Kidney (tissue), 14 donors: Measurements from ENCODE around the gene ARID5B. TPM values are rescaled to one million over a fixed set of nuclear protein-coding genes. Genes with fewer than 3 reads are reported as not detected.

Source experiments
- DNase-seq, 5 donors: peaks; one replicate each; pipeline ENCODE4 v3.0.0-alpha.2; 2013 to 2020
- FAIRE-seq: peaks from 2 replicates; lab custom pipeline; 2012; peaks lifted over from hg19 to GRCh38; lab: Jason Lieb, UNC
- H3K27ac ChIP-seq, 2 donors: one replicate each; pipeline ENCODE4 v1.7.0; 2013; ENCODE audit warnings: low read depth in 2 of 2, low read length in 2 of 2, inconsistent platforms in 1 of 2
- H3K27me3 ChIP-seq: one replicate; pipeline ENCODE4 v1.7.1; 2013; ENCODE audit warnings: low read length, inconsistent platforms; ENCODE audit not compliant: control insufficient read depth, insufficient read depth
- H3K36me3 ChIP-seq, 3 donors: one replicate each; pipeline versions ENCODE4 v1.7.0 to v1.7.1; 2013; ENCODE audit warnings: low read length in 3 of 3, control low read depth in 1 of 3, inconsistent platforms in 1 of 3; ENCODE audit not compliant: insufficient read depth in 3 of 3, control insufficient read depth in 2 of 3
- H3K4me1 ChIP-seq, 3 donors: one replicate each; pipeline versions ENCODE4 v1.7.0 to v1.7.1; 2013; ENCODE audit warnings: low read length in 3 of 3, inconsistent platforms in 1 of 3, low read depth in 1 of 3; ENCODE audit not compliant: control insufficient read depth in 2 of 3, insufficient read depth in 2 of 3
- H3K4me3 ChIP-seq, 3 donors: one replicate each; pipeline versions ENCODE4 v1.7.0 to v1.8.1; 2013; ENCODE audit warnings: low read length in 3 of 3, control low read depth in 1 of 3, inconsistent platforms in 1 of 3
- H3K9ac ChIP-seq, 3 donors: one replicate each; pipeline versions ENCODE4 v1.7.0 to v1.7.1; 2013; ENCODE audit warnings: low read length in 3 of 3, control low read depth in 1 of 3, inconsistent platforms in 1 of 3
- H3K9me3 ChIP-seq, 3 donors: one replicate each; pipeline versions ENCODE4 v1.7.0 to v1.7.1; 2013; ENCODE audit warnings: low read length in 3 of 3, control low read depth in 1 of 3, inconsistent platforms in 1 of 3; ENCODE audit not compliant: control insufficient read depth in 2 of 3, insufficient read depth in 1 of 3
- CTCF ChIP-seq: IDR thresholded peaks from 3 replicates; pipeline ENCODE4 v1.5.1; 2012; ENCODE audit warnings: mild to moderate bottlenecking, moderate library complexity, borderline replicate concordance; ENCODE audit not compliant: insufficient read depth; ENCODE audit errors: extremely low read depth
- intact Hi-C: fragments of 100-400 bp; cut with DNase I; formaldehyde crosslinking; loops from one replicate; pipeline ENCODE4 v1.11.1; 2022
- polyA plus RNA-seq: library from polyadenylated mRNA; stranded (reverse); fragments of 350-450 nt; fragmentation: Illumina TruSeq; extraction: RNeasy Lipid Tissue Mini Kit (QIAGEN cat#74804); gene quantifications from one replicate; pipeline ENCODE4 v1.2.3, GENCODE V29; 2014; ENCODE audit warnings: low read depth, low replicate concordance; ENCODE audit not compliant: insufficient read depth
- total RNA-seq: library from RNA; stranded (reverse); fragmentation: NEBNext Ultra II Directional; extraction: Animal tissue kit (Norgen Biotek cat#: 25700); gene quantifications from one replicate; pipeline ENCODE4 v1.2.1, GENCODE V29; 2021
- donor health status: control.
- donor health status: control.
- donor health status: control.
- donor health status: control.
- donor health status: control.
- donor health status: DM: yes; HTN: yes; CAD: no.
- donor health status: Normal renal cell carcinoma (clear cell type).

The ARID5B gene
- total and polyA plus RNA-seq, 2 donors from 2014 or later: 8.6 to 77.9 TPM

GRCh38 chr10:61919646-61920215 lies 18.2 kb downstream of the ARID5B start:
- no peak overlapping the region for H3K27ac ChIP-seq
- intact Hi-C loops: no loop called here

DNA sequence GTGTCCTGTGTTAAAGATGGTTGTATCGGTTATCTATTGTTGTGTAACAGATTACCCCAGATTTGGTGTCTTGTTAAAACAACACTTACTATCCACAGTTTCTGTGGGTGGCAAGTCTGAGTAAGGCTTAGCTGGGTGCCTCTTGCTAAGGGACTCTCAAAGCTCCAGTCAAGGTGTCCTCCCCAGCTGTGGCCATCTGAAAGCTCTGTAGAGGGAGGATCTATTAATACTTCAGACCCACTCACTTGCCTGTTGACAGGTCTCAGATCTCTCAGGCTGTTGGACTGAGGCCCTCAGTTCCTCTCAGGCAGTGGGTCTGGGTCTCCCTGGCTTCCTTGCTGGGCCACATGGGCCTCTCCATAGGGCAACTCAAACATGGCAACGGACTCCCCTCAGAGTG lies 19.6 kb downstream of the ARID5B start:
- no peaks in the 10 kb centered on the region for H3K9me3 ChIP-seq
- H3K4me3 ChIP-seq: no peak overlapping the region
- no peak overlapping the region for H3K9ac ChIP-seq
- H3K27me3 ChIP-seq: no peaks in the 10 kb centered on the region
- intact Hi-C loops: no loop called here
- DNase-seq: no peak
- H3K27ac ChIP-seq: no peak overlapping the region
- FAIRE-seq: no peak
- no peaks in the 10 kb centered on the region for H3K36me3 ChIP-seq
- TF ChIP-seq CTCF: no peak
- H3K4me1 ChIP-seq: peaks cover 0 to 8% (median 0%) of the 10 kb centered on the region in 3 donors

More at GRCh38 chr10:61919646-61920215, 18.2 kb downstream of the ARID5B start:
- no peaks in the 10 kb centered on the region for H3K27me3 ChIP-seq
- H3K9me3 ChIP-seq: no peaks in the 10 kb centered on the region
- DNase-seq: no peak
- TF ChIP-seq CTCF: no peak
- H3K9ac ChIP-seq: no peak overlapping the region
- no peak for FAIRE-seq
- H3K36me3 ChIP-seq: no peaks in the 10 kb centered on the region
- H3K4me1 ChIP-seq: peaks cover 0 to 8% (median 0%) of the 10 kb centered on the region in 3 donors
- no peak overlapping the region for H3K4me3 ChIP-seq

GRCh38 chr10:61923210-61923949 lies 21.9 kb downstream of the ARID5B start:
- H3K9me3 ChIP-seq: no peaks in the 10 kb centered on the region
- no peaks in the 10 kb centered on the region for H3K36me3 ChIP-seq
- TF ChIP-seq CTCF: no peak
- DNase-seq (no peak), FAIRE-seq (no peak)
- no peaks in the 10 kb centered on the region for H3K27me3 ChIP-seq
- intact Hi-C loops: no loop called here
- H3K27ac ChIP-seq: no peak overlapping the region
- no peak overlapping the region for H3K9ac ChIP-seq
- no peaks in the 10 kb centered on the region for H3K4me1 ChIP-seq
- H3K4me3 ChIP-seq: no peak overlapping the region
